ENCODE measurements around the gene FLT1.

FLT1 gene

GRCh38 chr13:28299916-28300315 lies 195.0 kb downstream of the FLT1 start:
- no peak for DNase-seq

- no peak for DNase-seq
Measured at GRCh38 chr13:28297341-28297740, 197.6 kb downstream of the FLT1 start.

GRCh38 chr13:28286263-28286662 lies 208.7 kb downstream of the FLT1 start:
- no peak for DNase-seq

GRCh38 chr13:28283600-28283999 lies 211.3 kb downstream of the FLT1 start:
- DNase-seq = no peak

- no peak for DNase-seq
Measured at GRCh38 chr13:28282451-28282850, 212.5 kb downstream of the FLT1 start.

GRCh38 chr13:28273919-28274318 lies 221.0 kb downstream of the FLT1 start:
- no peak for DNase-seq

- no peak for DNase-seq
Measured at GRCh38 chr13:28271056-28271840, 223.7 kb downstream of the FLT1 start.

- no peak for DNase-seq
Measured at GRCh38 chr13:28268800-28269223, 226.1 kb downstream of the FLT1 start.

- DNase-seq = no peak
Measured at GRCh38 chr13:28267497-28267896, 227.4 kb downstream of the FLT1 start.

- no peak for DNase-seq
Measured at GRCh38 chr13:28258417-28258816, 236.5 kb downstream of the FLT1 start.

- DNase-seq = no peak
Measured at GRCh38 chr13:28257305-28257704, 237.6 kb downstream of the FLT1 start.

GRCh38 chr13:28252547-28252946 lies 242.4 kb downstream of the FLT1 start:
- DNase-seq = no peak

GRCh38 chr13:28251466-28251865 lies 243.5 kb downstream of the FLT1 start:
- no peak for DNase-seq

GRCh38 chr13:28250542-28250941 lies 244.4 kb downstream of the FLT1 start:
- no peak for DNase-seq
